ENCODE data around the gene CHMP2B.

- no peak for TF ChIP-seq CTCF (conservative IDR thresholded peaks at IDR 0.05)
- TF ChIP-seq ZFX (IDR thresholded peaks at IDR 0.05): no peak
Observed at GRCh38 chr3:87225659-87226058, 1.4 kb upstream of the CHMP2B start.
